Lung microvascular endothelial cell (primary cell): ENCODE measurements around the gene KNTC1. TPM values are rescaled to one million over a fixed set of nuclear protein-coding genes. Genes with fewer than 3 reads are reported as not detected.
"Not testable (repeated sequence)": the region's sequence is repeated elsewhere in the genome, so short reads cannot be mapped to it uniquely, and the experiment has no call there.

Source experiments
- DNase-seq, 2 donors: peaks; one replicate each; pipeline versions ENCODE4 v3.0.0 to v3.0.0-alpha.2; 2010; ENCODE audit warnings: low read depth in 2 of 2
- total RNA-seq: library from RNA; depleted of rRNA; stranded (reverse); fragments of >200 nt; gene quantifications from 2 replicates; pipeline ENCODE4 v1.2.1, GENCODE V29; 2014

Gene KNTC1
- total RNA-seq, 1 donor from 2014 or later = 15.3 TPM

- peak in 1 of 2 donors; percentile 23 for DNase-seq
These were observed 119.6 kb downstream of the KNTC1 start for GRCh38 chr12:122646517-122647217.

- DNase-seq = no peak
These were observed 124.6 kb downstream of the KNTC1 start for GRCh38 chr12:122651520-122652224.

- not testable (repeated sequence) for DNase-seq
These were observed 126.2 kb downstream of the KNTC1 start for GRCh38 chr12:122653291-122653690.

GRCh38 chr12:122656298-122656697 lies 129.2 kb downstream of the KNTC1 start:
- no peak for DNase-seq

- peak; percentile 54 to 58 for DNase-seq
These were observed 132.5 kb downstream of the KNTC1 start for GRCh38 chr12:122659579-122659978.

GRCh38 chr12:122661246-122661645 lies 134.2 kb downstream of the KNTC1 start:
- DNase-seq = no peak

GRCh38 chr12:122661938-122662337 lies 134.9 kb downstream of the KNTC1 start:
- DNase-seq = no peak

GRCh38 chr12:122665349-122665748 lies 138.3 kb downstream of the KNTC1 start:
- no peak for DNase-seq

GRCh38 chr12:122665759-122666158 lies 138.7 kb downstream of the KNTC1 start:
- no peak for DNase-seq

GRCh38 chr12:122668268-122668667 lies 141.2 kb downstream of the KNTC1 start:
- DNase-seq = no peak

- peak in 1 of 2 donors; percentile 44 for DNase-seq
These were observed 142.5 kb downstream of the KNTC1 start for GRCh38 chr12:122669397-122670070.

- DNase-seq = no peak
These were observed 145.5 kb downstream of the KNTC1 start for GRCh38 chr12:122672515-122672914.

Other genes starting within 250 kb of the KNTC1 start
- gene CLIP1, start 104.6 kb upstream of the KNTC1 start, total RNA-seq = 20.7 and 29.2 TPM in 2 replicates
- gene ZCCHC8, start 26.3 kb upstream of the KNTC1 start, total RNA-seq = 7.0 and 14.3 TPM in 2 replicates
- gene RSRC2, start 313 bp upstream of the KNTC1 start, total RNA-seq = 19.6 and 28.0 TPM in 2 replicates
- gene HCAR2, start 176.1 kb downstream of the KNTC1 start, total RNA-seq = not detected in 2 replicates
- not detected in 2 replicates for gene HCAR3, start 189.6 kb downstream of the KNTC1 start, total RNA-seq
- under 0.01 TPM in 1 of 2 replicates, not detected in the other for gene HCAR1, start 203.6 kb downstream of the KNTC1 start, total RNA-seq
- 25.6 and 27.7 TPM in 2 replicates for gene DENR, start 225.6 kb downstream of the KNTC1 start, total RNA-seq
- gene CCDC62, start 247.3 kb downstream of the KNTC1 start, total RNA-seq = 0.22 and 0.40 TPM in 2 replicates